SK-N-SH (cell line): ENCODE results near the gene ZNF462. TPM values are rescaled to one million over a fixed set of nuclear protein-coding genes. Genes with fewer than 3 reads are reported as not detected.

Source experiments
- CTCF ChIA-PET: fragments of 300-600, 350-600 bp; formaldehyde crosslinking; extraction: SDS; loops from one replicate; lab custom pipeline; 2021; lab: Yijun Ruan, JAX
- POLR2A ChIA-PET: fragments of 350-600 bp; sonication (Branson Sonifier 250); formaldehyde crosslinking; extraction: SDS; loops from one replicate; lab custom pipeline; 2020; ENCODE audit warnings: antibody characterized with exemption, inconsistent platforms; lab: Yijun Ruan, JAX
- DNase-seq: peaks from one replicate; pipeline ENCODE4 v3.0.0; 2012
- H2AFZ ChIP-seq: fragments of 200-600 bp; sonication (generic); 2 replicates; pipeline ENCODE4 v1.8.1; 2016; ENCODE audit warnings: antibody characterized with exemption, mild to moderate bottlenecking, low read depth
- H3F3A ChIP-seq: fragments of 200-600 bp; sonication (generic); replicated peaks from 2 replicates; pipeline ENCODE3; 2016; ENCODE audit warnings: antibody characterized with exemption, mild to moderate bottlenecking; ENCODE audit not compliant: insufficient read depth
- H3K27ac ChIP-seq, 2 experiments: fragments of 200-500 bp in 1 of 2; fragments of 200-600 bp in 1 of 2; sonication (Bioruptor generic) in 1 of 2; sonication (generic), shearing (Covaris generic) in 1 of 2; 2 replicates each; pipeline versions ENCODE4 v1.5.1 to v1.6.1; 2014 to 2016; ENCODE audit warnings: low read depth in 2 of 2, inconsistent platforms in 1 of 2, low read length in 1 of 2, mild to moderate bottlenecking in 1 of 2, mixed read lengths in 1 of 2
- H3K27me3 ChIP-seq: fragments of 200-600 bp; sonication (generic), shearing (Covaris generic); 2 replicates; pipeline ENCODE4 v1.6.1; 2016; ENCODE audit warnings: mixed run types; ENCODE audit not compliant: insufficient read depth
- H3K36me3 ChIP-seq, 2 experiments: fragments of 200-500 bp in 1 of 2; fragments of 200-600 bp in 1 of 2; sonication (Bioruptor generic) in 1 of 2; sonication (generic) in 1 of 2; replicated peaks in 1 of 2; 2 replicates each; pipeline versions ENCODE3 to v1.5.1; 2014 to 2016; ENCODE audit warnings: low read length in 1 of 2, mild to moderate bottlenecking in 1 of 2; ENCODE audit not compliant: insufficient read depth in 2 of 2, control insufficient read depth in 1 of 2
- H3K4me1 ChIP-seq, 2 experiments: fragments of 200-500 bp in 1 of 2; fragments of 200-600 bp in 1 of 2; sonication (Bioruptor generic) in 1 of 2; sonication (generic), shearing (Covaris generic) in 1 of 2; 2 replicates each; pipeline versions ENCODE4 v1.5.1 to v1.6.1; 2014 to 2016; ENCODE audit warnings: low read depth in 1 of 2, low read length in 1 of 2, mixed run types in 1 of 2; ENCODE audit not compliant: insufficient read depth in 2 of 2, control insufficient read depth in 1 of 2
- H3K4me2 ChIP-seq: fragments of 200-600 bp; sonication (generic), shearing (Covaris generic); 2 replicates; pipeline ENCODE4 v1.6.1; 2017; ENCODE audit warnings: mixed run types
- H3K4me3 ChIP-seq, 2 experiments: fragments of 200-500 bp in 1 of 2; fragments of 200-600 bp in 1 of 2; sonication (Bioruptor generic) in 1 of 2; sonication (generic), shearing (Covaris generic) in 1 of 2; 2 replicates each; pipeline versions ENCODE4 v1.5.1 to v1.8.1; 2014 to 2016; ENCODE audit warnings: low read depth in 2 of 2, inconsistent platforms in 1 of 2, low read length in 1 of 2, mild to moderate bottlenecking in 1 of 2, mixed read lengths in 1 of 2, moderate library complexity in 1 of 2
- H3K79me2 ChIP-seq: fragments of 200-600 bp; sonication (generic); 2 replicates; pipeline ENCODE4 v1.8.1; 2017; ENCODE audit warnings: mild to moderate bottlenecking; ENCODE audit not compliant: insufficient read depth
- H3K9ac ChIP-seq: fragments of 200-600 bp; sonication (generic); 2 replicates; pipeline ENCODE4 v1.6.1; 2017; ENCODE audit warnings: mixed run types
- H3K9me2 ChIP-seq: fragments of 200-600 bp; sonication (generic); 2 replicates; pipeline ENCODE4 v1.6.1; 2017; ENCODE audit warnings: mixed run types
- H3K9me3 ChIP-seq: fragments of 200-600 bp; sonication (generic); 2 replicates; pipeline ENCODE4 v1.6.1; 2017; ENCODE audit warnings: mixed run types, mild to moderate bottlenecking, moderate library complexity
- H4K20me1 ChIP-seq: fragments of 200-600 bp; sonication (generic); 2 replicates; pipeline ENCODE4 v1.6.1; 2017; ENCODE audit warnings: mild to moderate bottlenecking, mixed run types; ENCODE audit not compliant: insufficient read depth
- CHD2 ChIP-seq: fragments of 150-350 bp; IDR thresholded peaks from 2 replicates; pipeline ENCODE4 v1.6.1; 2018; ENCODE audit warnings: low read length; ENCODE audit not compliant: partially characterized antibody
- CTCF ChIP-seq: fragments of 200-600 bp; sonication (generic); IDR thresholded peaks from 2 replicates; pipeline ENCODE4 v1.6.1; 2017; ENCODE audit warnings: antibody characterized with exemption, mild to moderate bottlenecking, moderate library complexity
- ELF1 ChIP-seq: IDR thresholded peaks from 2 replicates; pipeline ENCODE4 v1.4.0; 2012
- MAX ChIP-seq: IDR thresholded peaks from 2 replicates; pipeline ENCODE4 v1.4.0; 2012; ENCODE audit warnings: low read depth
- NFIC ChIP-seq: IDR thresholded peaks from 2 replicates; pipeline ENCODE4 v1.4.0; 2012; ENCODE audit warnings: borderline replicate concordance
- POLR2AphosphoS5 ChIP-seq: IDR thresholded peaks from 2 replicates; pipeline ENCODE4 v1.6.1; 2012; ENCODE audit warnings: low read depth, low read length
- RAD21 ChIP-seq: IDR thresholded peaks from 2 replicates; pipeline ENCODE4 v1.6.1; 2012; ENCODE audit warnings: mild to moderate bottlenecking, low read length
- RCOR1 ChIP-seq: fragments of 150-350 bp; IDR thresholded peaks from 2 replicates; pipeline ENCODE4 v1.6.1; 2017; ENCODE audit warnings: antibody characterized with exemption, low read length
- RXRA ChIP-seq: IDR thresholded peaks from 2 replicates; pipeline ENCODE4 v1.4.0; 2012; ENCODE audit warnings: low read depth, mild to moderate bottlenecking, borderline replicate concordance
- SIN3A ChIP-seq: IDR thresholded peaks from 2 replicates; pipeline ENCODE4 v1.6.1; 2012; ENCODE audit warnings: low read depth, mild to moderate bottlenecking, low read length, moderate library complexity, borderline replicate concordance
- TCF12 ChIP-seq: IDR thresholded peaks from 2 replicates; pipeline ENCODE4 v1.4.0; 2012
- USF1 ChIP-seq: IDR thresholded peaks from 2 replicates; pipeline ENCODE4 v1.4.0; 2012; ENCODE audit warnings: low read depth, borderline replicate concordance
- USF2 ChIP-seq: fragments of 150-350 bp; IDR thresholded peaks from 2 replicates; pipeline ENCODE4 v1.6.1; 2017; ENCODE audit warnings: antibody characterized with exemption, low read length, low read depth, borderline replicate concordance
- WGBS: methylation state at CpG from one replicate; pipeline ENCODE4 v1.1.6; 2017; ENCODE audit warnings: low lambda C conversion rate; 5-methylcytosine and 5-hydroxymethylcytosine counted together
- polyA plus RNA-seq, 3 experiments: library from polyadenylated mRNA; depleted of rRNA; stranded (reverse); fragments of >200 nt; gene quantifications; 2 replicates each; pipeline ENCODE4 v1.2.3, GENCODE V29; 2012

The ZNF462 gene
- polyA plus RNA-seq, 1 of the 3 experiments (the other 2 are of a cell fraction) = 5.2 TPM

- no peak for TF ChIP-seq SIN3A
- no peak for TF ChIP-seq RAD21
- no peak for TF ChIP-seq MAX
Measured at GRCh38 chr9:106896695-106897094, 33.7 kb downstream of the ZNF462 start (continued).

- peak overlapping the region; percentile 39 to 55 for H3K27ac ChIP-seq
- H3K4me1 ChIP-seq = peaks cover 9 to 18% of the 10 kb centered on the region in 2 experiments; a peak in 3 of 4 replicates
- no peak for DNase-seq
- no peaks in the 10 kb centered on the region for H3K9me2 ChIP-seq
- H3K9ac ChIP-seq = no peak overlapping the region
- CTCF ChIA-PET = no interaction called here
- TF ChIP-seq NFIC (peak; percentile 41; the same call in 1 of the 2 replicates), TCF12 (peak; percentile 39; the same call in 1 of the 2 replicates), USF2 (no peak), RCOR1 (no peak), POLR2AphosphoS5 (no peak), USF1 (no peak), CTCF (no peak), SIN3A (no peak), MAX (no peak), ELF1 (no peak), RXRA (no peak), CHD2 (no peak)
- H3K9me3 ChIP-seq = no peaks in the 10 kb centered on the region
- no peak overlapping the region for H2AFZ ChIP-seq
- H4K20me1 ChIP-seq = no peaks in the 10 kb centered on the region
- no peaks in the 10 kb centered on the region for H3K27me3 ChIP-seq
- POLR2A ChIA-PET = no interaction called here
- H3K4me2 ChIP-seq = peak overlapping the region; percentile 23; the same call in 1 of the 2 replicates
- peaks cover 49% of the 10 kb centered on the region for H3K79me2 ChIP-seq
- WGBS = 9% methylated on average over 1 of the region's 1 CpG
- H3K4me3 ChIP-seq = no peak overlapping the region
- H3K36me3 ChIP-seq = no peaks in the 10 kb centered on the region
- peaks cover 19% of the 10 kb centered on the region for H3F3A ChIP-seq
Measured at GRCh38 chr9:106897236-106897635, 34.3 kb downstream of the ZNF462 start.
